Neural progenitor cell (in vitro differentiated cells): Measurements from ENCODE around the gene SDCCAG8. TPM values are rescaled to one million over a fixed set of nuclear protein-coding genes. Genes with fewer than 3 reads are reported as not detected.

ENCODE experiments used
- DNase-seq: peaks from one replicate; pipeline ENCODE4 v3.0.0-alpha.2; 2016; ENCODE audit warnings: low spot score
- H2AFZ ChIP-seq: fragments of 200-600 bp; sonication (generic); replicated peaks from 2 replicates; pipeline ENCODE4 v1.6.1; 2016; ENCODE audit warnings: antibody characterized with exemption
- H3F3A ChIP-seq: fragments of 200-600 bp; sonication (generic); 2 replicates; pipeline ENCODE4 v1.6.1; 2016; ENCODE audit warnings: antibody characterized with exemption, low read depth
- H3K27ac ChIP-seq: fragments of 200-600 bp; sonication (generic); 2 replicates; pipeline ENCODE4 v1.5.1; 2016; ENCODE audit warnings: mild to moderate bottlenecking
- H3K27me3 ChIP-seq: fragments of 200-600 bp; sonication (generic); 2 replicates; pipeline ENCODE4 v1.6.1; 2016; ENCODE audit warnings: mild to moderate bottlenecking, moderate library complexity
- H3K36me3 ChIP-seq: fragments of 200-600 bp; sonication (generic); 2 replicates; pipeline ENCODE4 v1.5.1; 2016
- H3K4me1 ChIP-seq: fragments of 200-600 bp; sonication (generic); 2 replicates; pipeline ENCODE4 v1.6.1; 2016; ENCODE audit warnings: mixed run types
- H3K4me2 ChIP-seq: fragments of 200-600 bp; sonication (generic); 2 replicates; pipeline ENCODE4 v1.6.1; 2016
- H3K4me3 ChIP-seq: fragments of 200-600 bp; sonication (generic); 2 replicates; pipeline ENCODE4 v1.5.1; 2016
- H3K79me2 ChIP-seq: fragments of 200-600 bp; sonication (generic); 2 replicates; pipeline ENCODE4 v1.6.1; 2016; ENCODE audit warnings: low read depth
- H3K9ac ChIP-seq: fragments of 200-600 bp; sonication (generic); 2 replicates; pipeline ENCODE4 v1.6.1; 2016
- H3K9me3 ChIP-seq: fragments of 200-600 bp; sonication (generic); 2 replicates; pipeline ENCODE4 v1.5.1; 2016; ENCODE audit warnings: low read depth
- H4K20me1 ChIP-seq: fragments of 200-600 bp; sonication (generic); 2 replicates; pipeline ENCODE4 v1.6.1; 2016; ENCODE audit warnings: low read depth
- H3K27ac Mint-ChIP-seq: 3 replicates; pipeline ENCODE4 v1.8.0; 2021; ENCODE audit warnings: mixed read lengths
- H3K27me3 Mint-ChIP-seq: 2 replicates; pipeline ENCODE4 v1.8.0; 2022; ENCODE audit warnings: low read depth, mild to moderate bottlenecking, inconsistent platforms, moderate library complexity, mixed read lengths; ENCODE audit not compliant: insufficient read depth
- H3K36me3 Mint-ChIP-seq: 3 replicates; pipeline ENCODE4 v1.8.0; 2021; ENCODE audit warnings: mixed read lengths
- H3K4me1 Mint-ChIP-seq: 3 replicates; pipeline ENCODE4 v1.8.0; 2021; ENCODE audit warnings: mixed read lengths
- H3K4me3 Mint-ChIP-seq: 3 replicates; pipeline ENCODE4 v1.8.0; 2021; ENCODE audit warnings: mild to moderate bottlenecking, moderate library complexity, mixed read lengths
- H3K9me3 Mint-ChIP-seq: 3 replicates; pipeline ENCODE4 v1.8.0; 2020; ENCODE audit warnings: mixed read lengths
- CTCF ChIP-seq: fragments of 200-600 bp; sonication (generic); IDR thresholded peaks from 2 replicates; pipeline ENCODE4 v1.5.1; 2017; ENCODE audit warnings: antibody characterized with exemption, mild to moderate bottlenecking
- EZH2 ChIP-seq: fragments of 200-600 bp; sonication (generic); IDR thresholded peaks from 2 replicates; pipeline ENCODE4 v1.6.1; 2017; ENCODE audit warnings: antibody characterized with exemption, mild to moderate bottlenecking, moderate library complexity
- EZH2phosphoT487 ChIP-seq: fragments of 200-600 bp; sonication (generic); IDR thresholded peaks from 2 replicates; pipeline ENCODE4 v1.6.1; 2017; ENCODE audit warnings: antibody characterized with exemption
- total RNA-seq: library from RNA; depleted of rRNA; stranded (reverse); fragments of >200 nt; gene quantifications from 2 replicates; pipeline ENCODE4 v1.2.3, GENCODE V29; 2015; ENCODE audit warnings: low replicate concordance

Gene SDCCAG8
- total RNA-seq, 1 donor from 2014 or later, result 30.3 TPM

GRCh38 chr1:243457363-243457982 is 201.6 kb downstream of the SDCCAG8 start:
- no peak overlapping the region for H3K4me3 Mint-ChIP-seq
- Histone ChIP-seq H4K20me1 (no peaks in the 10 kb centered on the region), H3F3A (no peaks in the 10 kb centered on the region), H3K9me3 (no peaks in the 10 kb centered on the region), H3K36me3 (no peaks in the 10 kb centered on the region), H3K4me1 (peaks cover 5% of the 10 kb centered on the region), H3K4me2 (no peak overlapping the region), H2AFZ (no peak overlapping the region), H3K27ac (no peak overlapping the region), H3K4me3 (no peak overlapping the region), H3K79me2 (no peaks in the 10 kb centered on the region), H3K27me3 (no peaks in the 10 kb centered on the region), H3K9ac (no peak overlapping the region)
- peaks cover 12% of the 10 kb centered on the region for H3K4me1 Mint-ChIP-seq
- TF ChIP-seq CTCF, result no peak
- TF ChIP-seq EZH2phosphoT487, result no peak
- no peak for TF ChIP-seq EZH2
- no peak for DNase-seq
- H3K9me3 Mint-ChIP-seq, result no peaks in the 10 kb centered on the region
- no peaks in the 10 kb centered on the region for H3K36me3 Mint-ChIP-seq
- no peaks in the 10 kb centered on the region for H3K27me3 Mint-ChIP-seq
- no peak overlapping the region for H3K27ac Mint-ChIP-seq

GRCh38 chr1:243459059-243459458 is 203.2 kb downstream of the SDCCAG8 start:
- Mint-ChIP-seq H3K27ac (no peak overlapping the region), H3K4me1 (peaks cover 12% of the 10 kb centered on the region), H3K4me3 (no peak overlapping the region), H3K36me3 (no peaks in the 10 kb centered on the region), H3K27me3 (no peaks in the 10 kb centered on the region), H3K9me3 (no peaks in the 10 kb centered on the region)
- Histone ChIP-seq H3K79me2 (no peaks in the 10 kb centered on the region), H3K36me3 (no peaks in the 10 kb centered on the region), H3K9me3 (no peaks in the 10 kb centered on the region), H2AFZ (no peak overlapping the region), H3F3A (no peaks in the 10 kb centered on the region), H3K4me1 (peaks cover 5% of the 10 kb centered on the region), H4K20me1 (no peaks in the 10 kb centered on the region), H3K4me3 (no peak overlapping the region), H3K27me3 (no peaks in the 10 kb centered on the region), H3K9ac (no peak overlapping the region), H3K27ac (no peak overlapping the region), H3K4me2 (no peak overlapping the region)
- no peak for TF ChIP-seq CTCF
- no peak for TF ChIP-seq EZH2
- no peak for TF ChIP-seq EZH2phosphoT487
- no peak for DNase-seq

- Histone ChIP-seq H3K4me3 (no peak overlapping the region), H3K79me2 (no peaks in the 10 kb centered on the region), H3K9ac (no peak overlapping the region), H3K27ac (no peak overlapping the region), H3K4me2 (no peak overlapping the region), H3K36me3 (no peaks in the 10 kb centered on the region), H3K27me3 (no peaks in the 10 kb centered on the region), H2AFZ (no peak overlapping the region), H3F3A (no peaks in the 10 kb centered on the region), H4K20me1 (no peaks in the 10 kb centered on the region), H3K4me1 (no peaks in the 10 kb centered on the region), H3K9me3 (no peaks in the 10 kb centered on the region)
- H3K27ac Mint-ChIP-seq, result no peak overlapping the region
- no peaks in the 10 kb centered on the region for H3K36me3 Mint-ChIP-seq
- no peak for DNase-seq
- no peak for TF ChIP-seq EZH2
- no peak for TF ChIP-seq CTCF
- TF ChIP-seq EZH2phosphoT487, result no peak
- no peak overlapping the region for H3K4me3 Mint-ChIP-seq
- H3K27me3 Mint-ChIP-seq, result no peaks in the 10 kb centered on the region
- no peaks in the 10 kb centered on the region for H3K9me3 Mint-ChIP-seq
- H3K4me1 Mint-ChIP-seq, result peaks cover 3% of the 10 kb centered on the region
Observed at GRCh38 chr1:243461700-243462099, 205.9 kb downstream of the SDCCAG8 start.
